Stimulated activated CD4-positive, alpha-beta T cell treated with anti-CD3 and anti-CD28 coated beads, Interleukin-12 subunit alpha, Interleukin-12 subunit beta, amount 100 ng/mL, for 24 hours (primary cell): ENCODE results near the gene NEU4.
"Not testable (repeated sequence)": the region's sequence is repeated elsewhere in the genome, so short reads cannot be mapped to it uniquely, and the experiment has no call there.

ENCODE experiments used
- DNase-seq, 2 experiments: peaks; one replicate each; pipeline ENCODE4 v3.0.0-alpha.2; 2020; ENCODE audit warnings: low read depth in 2 of 2

NEU4 gene

GRCh38 chr2:241813644-241814392, 4.8 kb downstream of the NEU4 start:
- DNase-seq: no peak

- no peak for DNase-seq
Observed at GRCh38 chr2:241814393-241814642, 5.3 kb downstream of the NEU4 start.

- DNase-seq: no peak
Observed at GRCh38 chr2:241814643-241815476, 5.9 kb downstream of the NEU4 start.

- DNase-seq: no peak
Observed at GRCh38 chr2:241815477-241816430, 6.8 kb downstream of the NEU4 start.

- no peak for DNase-seq
Observed at GRCh38 chr2:241816431-241817121, 7.6 kb downstream of the NEU4 start.

- no peak for DNase-seq
Observed at GRCh38 chr2:241817126-241817820, 8.3 kb downstream of the NEU4 start.

GRCh38 chr2:241817821-241818215, 8.8 kb downstream of the NEU4 start:
- not testable (repeated sequence) for DNase-seq

GRCh38 chr2:241818229-241818942, 9.4 kb downstream of the NEU4 start:
- no peak for DNase-seq

- DNase-seq: no peak
Observed at GRCh38 chr2:241818943-241819270, 9.9 kb downstream of the NEU4 start.

GRCh38 chr2:241819947-241820624, 11.1 kb downstream of the NEU4 start:
- not testable (repeated sequence) for DNase-seq

- DNase-seq: no peak
Observed at GRCh38 chr2:241820625-241821384, 11.8 kb downstream of the NEU4 start.

GRCh38 chr2:241821460-241822263, 12.7 kb downstream of the NEU4 start:
- DNase-seq: no peak

- no peak for DNase-seq
Observed at GRCh38 chr2:241822264-241822623, 13.3 kb downstream of the NEU4 start.

- not testable (repeated sequence) for DNase-seq
Observed at GRCh38 chr2:241823531-241824437, 14.8 kb downstream of the NEU4 start.

- no peak for DNase-seq
Observed at GRCh38 chr2:241827394-241827793, 18.4 kb downstream of the NEU4 start.

GRCh38 chr2:241833101-241833663, 24.2 kb downstream of the NEU4 start:
- no peak for DNase-seq
